Loucy (cell line): ENCODE measurements around the gene UBASH3A.

ENCODE experiments used
- H2AFZ ChIP-seq: fragments of 200-600 bp; sonication (generic); 2 replicates; pipeline ENCODE4 v1.6.0; 2016; ENCODE audit warnings: antibody characterized with exemption, mild to moderate bottlenecking, low read length, moderate library complexity
- H3F3A ChIP-seq: fragments of 200-600 bp; 2 replicates; pipeline ENCODE4 v1.6.0; 2016; ENCODE audit warnings: antibody characterized with exemption, low read depth, mild to moderate bottlenecking
- H3K27me3 ChIP-seq: fragments of 200-600 bp; sonication (generic); 2 replicates; pipeline ENCODE4 v1.6.1; 2014; ENCODE audit warnings: low read length, mild to moderate bottlenecking; ENCODE audit not compliant: insufficient read depth, poor library complexity, severe bottlenecking
- H3K36me3 ChIP-seq: fragments of 200-600 bp; sonication (generic); 2 replicates; pipeline ENCODE4 v1.6.1; 2016; ENCODE audit warnings: low read length; ENCODE audit not compliant: insufficient read depth
- H3K4me1 ChIP-seq: fragments of 200-600 bp; sonication (generic); 2 replicates; pipeline ENCODE4 v1.5.1; 2014; ENCODE audit warnings: low read length, mild to moderate bottlenecking; ENCODE audit not compliant: insufficient read depth, poor library complexity, severe bottlenecking
- H3K4me2 ChIP-seq: fragments of 200-600 bp; sonication (generic); 2 replicates; pipeline ENCODE4 v1.6.0; 2014; ENCODE audit warnings: antibody characterized with exemption, low read length, low read depth, mild to moderate bottlenecking; ENCODE audit not compliant: poor library complexity, severe bottlenecking
- H3K4me3 ChIP-seq: fragments of 200-600 bp; sonication (generic); 2 replicates; pipeline ENCODE4 v1.5.1; 2014; ENCODE audit warnings: low read length, mild to moderate bottlenecking, mixed read lengths; ENCODE audit not compliant: poor library complexity, severe bottlenecking
- H3K79me2 ChIP-seq: fragments of 200-600 bp; sonication (generic); 2 replicates; pipeline ENCODE4 v1.6.1; 2014; ENCODE audit warnings: low read length; ENCODE audit not compliant: insufficient read depth
- H3K9ac ChIP-seq: fragments of 200-600 bp; sonication (generic); 2 replicates; pipeline ENCODE4 v1.6.0; 2014; ENCODE audit warnings: mild to moderate bottlenecking, low read depth, low read length, moderate library complexity; ENCODE audit not compliant: poor library complexity, severe bottlenecking
- H3K9me2 ChIP-seq: fragments of 200-600 bp; sonication (generic); replicated peaks from 2 replicates; pipeline ENCODE4 v1.6.1; 2016; ENCODE audit warnings: low read depth, low read length, mixed read lengths
- H3K9me3 ChIP-seq: fragments of 200-600 bp; sonication (generic); 2 replicates; pipeline ENCODE4 v1.6.1; 2014; ENCODE audit warnings: mild to moderate bottlenecking, antibody characterized with exemption, low read length, low read depth; ENCODE audit not compliant: insufficient read depth
- H4K20me1 ChIP-seq: fragments of 200-600 bp; sonication (generic); 2 replicates; pipeline ENCODE4 v1.6.0; 2014; ENCODE audit warnings: antibody characterized with exemption, low read length, mild to moderate bottlenecking; ENCODE audit not compliant: insufficient read depth, poor library complexity, severe bottlenecking
- EZH2phosphoT487 ChIP-seq: fragments of 200-600 bp; IDR thresholded peaks from 2 replicates; pipeline ENCODE4 v1.6.1; 2018; ENCODE audit warnings: antibody characterized with exemption, mild to moderate bottlenecking, moderate library complexity, borderline replicate concordance
- TF ChIP-seq, protein P1 (sequence below): fragments of 200-600 bp; sonication (generic); conservative IDR thresholded peaks from 2 replicates; pipeline ENCODE4 v1.5.1; 2014; ENCODE audit warnings: mild to moderate bottlenecking, antibody characterized with exemption, low read length

The UBASH3A gene

DNA sequence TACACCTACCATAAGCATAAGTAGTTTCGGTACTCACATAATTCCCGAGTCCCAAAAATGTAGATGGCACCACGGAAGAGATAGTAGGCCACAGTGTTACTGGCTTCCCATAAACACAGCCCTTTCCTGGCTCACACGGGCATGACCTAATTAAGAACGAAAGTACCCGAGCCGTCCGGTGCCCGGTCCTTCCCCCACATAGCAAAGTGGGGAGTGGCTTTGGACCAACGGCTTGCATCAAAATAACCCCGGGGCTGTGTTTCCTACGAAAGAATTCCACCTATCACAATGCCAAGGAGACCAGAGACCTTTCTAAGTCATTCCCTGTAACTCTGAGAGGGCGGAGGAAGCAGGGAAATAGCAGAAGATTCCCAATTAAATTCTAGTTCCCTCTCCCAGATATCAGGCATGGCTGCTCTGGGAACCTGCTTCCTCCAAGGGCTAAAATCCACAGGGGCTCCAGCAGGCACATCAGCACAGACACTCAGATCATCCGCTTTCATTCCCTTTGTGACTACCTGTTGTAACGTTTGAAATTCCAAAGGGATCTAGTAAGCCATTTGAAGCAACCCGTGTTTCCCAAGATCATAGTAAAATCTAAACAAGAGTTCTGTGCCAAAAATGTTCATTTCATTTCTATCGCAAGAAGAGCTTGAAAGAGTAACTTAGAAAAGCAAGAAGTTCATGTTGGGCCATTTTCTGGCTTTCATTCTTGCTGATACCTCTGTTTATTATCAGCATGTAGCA lies 7.6 kb upstream of the UBASH3A start, which contains the start of gene TMPRSS3:
Gene TMPRSS3, minus strand, starts transcription at position 148 of the 747 bp plus-strand sequence. CDS start 635 bp downstream, outside the sequence.
- Histone ChIP-seq H3K36me3 (no peaks in the 10 kb centered on the region), H3K9me2 (no peaks in the 10 kb centered on the region), H3K27me3 (no peaks in the 10 kb centered on the region), H2AFZ (no peak within 1 kb of the TSS), H3K4me2 (peak within 1 kb of the TSS; percentile 17), H3K4me3 (no peak within 1 kb of the TSS), H3K79me2 (no peaks in the 10 kb centered on the region), H3K9ac (no peak within 1 kb of the TSS), H4K20me1 (no peaks in the 10 kb centered on the region), H3K4me1 (peaks cover 38% of the 10 kb centered on the region), H3F3A (0 out of 2 replicates have a peak, but pooled peaks cover 2% of the 10 kb centered on the region), H3K9me3 (no peaks in the 10 kb centered on the region)
- no peak for TF ChIP-seq EZH2phosphoT487
- TF ChIP-seq, protein P1, sequence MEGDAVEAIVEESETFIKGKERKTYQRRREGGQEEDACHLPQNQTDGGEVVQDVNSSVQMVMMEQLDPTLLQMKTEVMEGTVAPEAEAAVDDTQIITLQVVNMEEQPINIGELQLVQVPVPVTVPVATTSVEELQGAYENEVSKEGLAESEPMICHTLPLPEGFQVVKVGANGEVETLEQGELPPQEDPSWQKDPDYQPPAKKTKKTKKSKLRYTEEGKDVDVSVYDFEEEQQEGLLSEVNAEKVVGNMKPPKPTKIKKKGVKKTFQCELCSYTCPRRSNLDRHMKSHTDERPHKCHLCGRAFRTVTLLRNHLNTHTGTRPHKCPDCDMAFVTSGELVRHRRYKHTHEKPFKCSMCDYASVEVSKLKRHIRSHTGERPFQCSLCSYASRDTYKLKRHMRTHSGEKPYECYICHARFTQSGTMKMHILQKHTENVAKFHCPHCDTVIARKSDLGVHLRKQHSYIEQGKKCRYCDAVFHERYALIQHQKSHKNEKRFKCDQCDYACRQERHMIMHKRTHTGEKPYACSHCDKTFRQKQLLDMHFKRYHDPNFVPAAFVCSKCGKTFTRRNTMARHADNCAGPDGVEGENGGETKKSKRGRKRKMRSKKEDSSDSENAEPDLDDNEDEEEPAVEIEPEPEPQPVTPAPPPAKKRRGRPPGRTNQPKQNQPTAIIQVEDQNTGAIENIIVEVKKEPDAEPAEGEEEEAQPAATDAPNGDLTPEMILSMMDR = no peak

DNA sequence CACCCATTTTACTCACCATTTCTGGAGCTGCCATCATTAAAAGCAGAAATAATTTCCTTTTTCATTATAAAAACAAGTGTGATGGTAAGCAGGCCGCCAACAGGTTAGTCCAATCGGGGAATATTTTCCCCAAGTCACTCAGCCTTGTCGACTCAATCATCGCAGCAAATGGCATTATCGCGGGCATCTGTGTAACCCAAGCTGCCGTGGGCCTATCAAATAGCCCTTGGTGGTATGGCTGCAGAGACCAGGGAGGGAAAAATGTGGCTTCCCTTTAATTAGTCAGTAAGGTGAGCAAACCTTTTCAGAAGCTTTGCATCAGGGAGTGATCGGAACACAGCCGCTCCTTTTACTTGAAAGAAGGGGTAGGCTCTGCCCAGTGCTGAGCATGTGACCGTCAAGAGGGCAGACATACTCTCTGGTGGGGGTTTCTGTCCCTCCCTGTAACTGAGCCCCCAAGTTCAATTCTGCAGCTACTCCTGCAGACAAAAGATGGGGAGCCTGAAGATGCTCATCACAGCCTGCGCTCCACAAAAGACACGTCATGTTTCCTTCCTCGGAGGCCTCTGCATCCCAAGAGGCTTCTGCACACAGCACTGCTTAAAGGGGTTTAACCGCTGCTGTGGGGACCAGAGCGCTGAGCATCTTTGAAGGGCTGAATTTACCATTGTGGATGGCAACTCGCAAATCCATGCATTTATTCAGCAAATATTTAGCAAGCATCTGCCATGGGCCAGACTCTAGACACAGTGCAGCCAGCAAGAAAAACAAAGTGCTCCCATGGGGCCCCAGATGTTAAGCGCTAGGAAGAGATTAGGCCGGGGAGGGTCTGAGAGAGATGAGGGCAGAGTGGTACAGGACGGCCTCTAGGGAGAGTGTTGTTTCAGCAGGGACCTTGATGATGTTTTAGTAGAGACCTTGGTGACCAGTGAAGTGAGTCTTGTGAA lies 6.6 kb upstream of the UBASH3A start:
- Histone ChIP-seq H3F3A (0 out of 2 replicates have a peak, but pooled peaks cover 2% of the 10 kb centered on the region), H4K20me1 (no peaks in the 10 kb centered on the region), H3K9me2 (no peaks in the 10 kb centered on the region), H3K79me2 (no peaks in the 10 kb centered on the region), H3K4me2 (peak overlapping the region; percentile 17), H3K4me3 (no peak overlapping the region), H3K36me3 (no peaks in the 10 kb centered on the region), H3K9me3 (no peaks in the 10 kb centered on the region), H2AFZ (no peak overlapping the region), H3K9ac (no peak overlapping the region), H3K27me3 (no peaks in the 10 kb centered on the region), H3K4me1 (peaks cover 40% of the 10 kb centered on the region)
- no peak for TF ChIP-seq EZH2phosphoT487
- TF ChIP-seq, protein P1 = no peak

DNA sequence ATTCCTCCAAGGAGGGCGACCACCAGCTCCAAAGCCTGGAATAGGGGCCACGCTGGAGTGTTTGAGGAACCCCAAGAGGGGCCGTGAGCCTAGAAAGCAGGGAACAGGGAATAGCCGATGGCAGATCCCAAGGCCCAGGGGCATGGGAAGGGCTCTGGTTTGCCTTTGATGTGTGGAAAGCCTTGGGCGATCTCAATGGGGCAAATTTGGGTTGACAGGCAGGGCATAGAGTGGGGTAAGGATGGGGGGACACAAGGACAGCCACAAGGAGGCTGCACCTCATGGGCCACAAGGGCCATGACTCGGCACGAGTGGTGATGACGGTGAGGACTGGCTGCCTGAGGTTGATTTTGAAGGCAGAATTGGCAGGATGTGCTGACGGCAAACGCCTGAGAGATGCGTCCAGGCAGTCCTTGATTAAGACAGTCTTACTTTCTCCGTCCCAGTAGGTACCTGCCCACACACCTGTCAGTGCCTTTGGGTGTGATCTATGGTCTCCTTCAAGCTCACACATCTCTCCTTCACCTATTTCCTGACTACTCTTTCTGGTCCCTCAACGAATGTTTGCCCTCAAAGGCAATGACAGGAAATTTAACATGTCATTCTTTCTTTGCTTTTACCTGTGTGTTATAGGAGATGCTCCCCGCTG lies 5.8 kb upstream of the UBASH3A start:
- H3K9ac ChIP-seq = peak overlapping the region; percentile 27
- H4K20me1 ChIP-seq = no peaks in the 10 kb centered on the region
- peak overlapping the region; percentile 17 for H3K4me2 ChIP-seq
- H3K9me3 ChIP-seq = no peaks in the 10 kb centered on the region
- H3K27me3 ChIP-seq = no peaks in the 10 kb centered on the region
- H2AFZ ChIP-seq = no peak overlapping the region
- no peak overlapping the region for H3K4me3 ChIP-seq
- no peak for TF ChIP-seq EZH2phosphoT487
- TF ChIP-seq, protein P1 = no peak
- H3F3A ChIP-seq = 0 out of 2 replicates have a peak, but pooled peaks cover 2% of the 10 kb centered on the region
- no peaks in the 10 kb centered on the region for H3K9me2 ChIP-seq
- peaks cover 45% of the 10 kb centered on the region for H3K4me1 ChIP-seq
- H3K36me3 ChIP-seq = no peaks in the 10 kb centered on the region
- H3K79me2 ChIP-seq = no peaks in the 10 kb centered on the region
